Endothelial cell of umbilical vein (primary cell): Measurements from ENCODE around the gene RPS6KA6. TPM values are rescaled to one million over a fixed set of nuclear protein-coding genes. Genes with fewer than 3 reads are reported as not detected.

Experiments
- BruUV-seq: library from RNA; stranded (reverse); fragments of 400-500 nt; replicated peaks from 2 replicates; lab custom pipeline; 2021; lab: Mats Ljungman, UMichigan
- CTCF ChIA-PET: fragments of 300-600, 350-600 bp; sonication (Branson Sonifier 250); formaldehyde crosslinking; loops from one replicate; lab custom pipeline; 2021; ENCODE audit warnings: antibody characterized with exemption, inconsistent platforms; lab: Charles Lee
- POLR2A ChIA-PET: fragments of 300-600, 350-600 bp; sonication (Branson Sonifier 250); formaldehyde crosslinking; loops from one replicate; lab custom pipeline; 2021; ENCODE audit warnings: antibody characterized with exemption, inconsistent platforms; lab: Charles Lee
- DNase-seq: peaks from one replicate; pipeline ENCODE4 v3.0.0-alpha.2; 2011; ENCODE audit warnings: low read depth, low spot score
- FAIRE-seq: peaks from 2 replicates; lab custom pipeline; 2011; peaks lifted over from hg19 to GRCh38; lab: Jason Lieb, UNC
- H2AFZ ChIP-seq: 2 replicates; pipeline ENCODE4 v1.6.0; 2012; ENCODE audit warnings: low read depth, low read length, control low read depth, inconsistent platforms
- H3K27ac ChIP-seq: 2 replicates; pipeline ENCODE4 v1.5.1; 2011; ENCODE audit warnings: low read depth, mild to moderate bottlenecking, control low read depth, low read length, moderate library complexity; ENCODE audit not compliant: insufficient read depth
- H3K27me3 ChIP-seq, 2 experiments: 2 replicates each; pipeline versions ENCODE4 v1.6.0 to v1.6.1; 2011; ENCODE audit warnings: low read length in 2 of 2, mixed read lengths in 1 of 2; ENCODE audit not compliant: control insufficient read depth in 2 of 2, insufficient read depth in 2 of 2
- H3K36me3 ChIP-seq, 2 experiments: 2 replicates in 1 of 2; 3 replicates in 1 of 2; pipeline ENCODE4 v1.5.1; 2011; ENCODE audit warnings: low read length in 2 of 2, mild to moderate bottlenecking in 1 of 2, moderate library complexity in 1 of 2; ENCODE audit not compliant: control insufficient read depth in 2 of 2, insufficient read depth in 2 of 2; ENCODE audit errors: extremely low read depth in 1 of 2
- H3K4me1 ChIP-seq: 3 replicates; pipeline ENCODE4 v1.5.1; 2011; ENCODE audit warnings: mild to moderate bottlenecking, low read length; ENCODE audit not compliant: control insufficient read depth, insufficient read depth; ENCODE audit errors: extremely low read depth
- H3K4me2 ChIP-seq: 2 replicates; pipeline ENCODE4 v1.6.1; 2011; ENCODE audit warnings: low read length, control low read depth, mixed read lengths; ENCODE audit not compliant: insufficient read depth
- H3K4me3 ChIP-seq, 3 experiments: fragments of 200-600 bp in 1 of 3; sonication (generic), shearing (Covaris generic) in 1 of 3; replicated peaks in 1 of 3; 2 replicates each; pipeline ENCODE4 v1.5.1; 2011 to 2016; ENCODE audit warnings: control low read depth in 3 of 3, low read length in 3 of 3, mild to moderate bottlenecking in 2 of 3, inconsistent platforms in 1 of 3, low read depth in 1 of 3, moderate library complexity in 1 of 3; ENCODE audit not compliant: insufficient read depth in 1 of 3
- H3K79me2 ChIP-seq: 2 replicates; pipeline ENCODE4 v1.6.0; 2012; ENCODE audit warnings: low read length, inconsistent platforms; ENCODE audit not compliant: control insufficient read depth, insufficient read depth
- H3K9ac ChIP-seq: replicated peaks from 2 replicates; pipeline ENCODE3; 2011; ENCODE audit warnings: low read length, control low read depth; ENCODE audit not compliant: insufficient read depth; ENCODE audit errors: extremely low read depth
- H3K9me1 ChIP-seq: replicated peaks from 3 replicates; pipeline ENCODE4 v1.6.0; 2011; ENCODE audit warnings: mild to moderate bottlenecking, low read length; ENCODE audit not compliant: control insufficient read depth, insufficient read depth; ENCODE audit errors: extremely low read depth
- H3K9me3 ChIP-seq: replicated peaks from 2 replicates; pipeline ENCODE4 v1.5.1; 2012; ENCODE audit warnings: low read length, inconsistent platforms; ENCODE audit not compliant: control insufficient read depth, insufficient read depth
- H4K20me1 ChIP-seq: replicated peaks from 2 replicates; pipeline ENCODE3; 2011; ENCODE audit warnings: mild to moderate bottlenecking, low read length; ENCODE audit not compliant: control insufficient read depth, insufficient read depth; ENCODE audit errors: extremely low read depth
- EZH2 ChIP-seq: IDR thresholded peaks from 2 replicates; pipeline ENCODE4 v1.6.1; 2012; ENCODE audit warnings: borderline replicate concordance, low read depth, mild to moderate bottlenecking, moderate library complexity, low read length, inconsistent platforms; ENCODE audit not compliant: severe bottlenecking
- FOS ChIP-seq: IDR thresholded peaks from 2 replicates; pipeline ENCODE4 v1.6.1; 2011; ENCODE audit warnings: mild to moderate bottlenecking, low read length, moderate library complexity, borderline replicate concordance; ENCODE audit not compliant: insufficient read depth
- GATA2 ChIP-seq: IDR thresholded peaks from 2 replicates; pipeline ENCODE4 v1.7.0; 2011; ENCODE audit warnings: low read depth, mild to moderate bottlenecking, moderate library complexity, mixed read lengths, low read length; ENCODE audit not compliant: insufficient read length, insufficient read depth
- JUN ChIP-seq: IDR thresholded peaks from 2 replicates; pipeline ENCODE4 v1.6.1; 2011; ENCODE audit warnings: borderline replicate concordance, low read depth; ENCODE audit not compliant: insufficient read length, insufficient read depth
- MYC ChIP-seq: IDR thresholded peaks from one replicate; pipeline ENCODE4 v1.6.1; 2011; ENCODE audit warnings: mild to moderate bottlenecking, low read depth, low read length
- POLR2A ChIP-seq: IDR thresholded peaks from 2 replicates; pipeline ENCODE4 v1.6.1; 2012; ENCODE audit warnings: low read depth, mild to moderate bottlenecking, control low read depth, low read length
- POLR2AphosphoS5 ChIP-seq: IDR thresholded peaks from 2 replicates; pipeline ENCODE4 v1.6.1; 2012; ENCODE audit warnings: low read depth, mild to moderate bottlenecking, control low read depth, low read length, moderate library complexity; ENCODE audit not compliant: insufficient read depth
- dilution Hi-C: fragments of 300-500 bp; cut with MboI; formaldehyde crosslinking; loops from one replicate; pipeline ENCODE4 v1.15.0; 2019; ENCODE audit warnings: low sequenced_read_pairs; ENCODE audit not compliant: extremely low pct_ligation_motif_present
- intact Hi-C: fragments of 100-400 bp; cut with micrococcal nuclease; formaldehyde crosslinking; loops from one replicate; pipeline ENCODE4 v1.10.0; 2022
- polyA plus RNA-seq, 4 experiments: library from polyadenylated mRNA; depleted of rRNA in 3 of 4; stranded (reverse) in 3 of 4; unstranded in 1 of 4; fragments of >200 nt; gene quantifications; 2 replicates each; pipeline versions ENCODE4 v1.2.1 to v1.2.3, GENCODE V29; 2011 to 2012; ENCODE audit warnings: missing spikeins in 1 of 4
- total RNA-seq: library from RNA; stranded (reverse); gene quantifications from 2 replicates; pipeline ENCODE4 v1.2.3, GENCODE V29; 2021
- TF ChIP-seq, protein P1 (sequence below): IDR thresholded peaks from 2 replicates; pipeline ENCODE4 v1.6.1; 2011; ENCODE audit not compliant: insufficient read depth, insufficient read length
- TF ChIP-seq, protein P2 (sequence below), 2 donors: IDR thresholded peaks; 1 replicate in 1 of 2; 2 replicates in 1 of 2; pipeline ENCODE4 v1.5.1; 2011; ENCODE audit warnings: low read length in 2 of 2, mild to moderate bottlenecking in 2 of 2, moderate library complexity in 2 of 2, control low read depth in 1 of 2, inconsistent platforms in 1 of 2, low read depth in 1 of 2; ENCODE audit not compliant: insufficient read depth in 1 of 2; ENCODE audit errors: extremely low read depth in 1 of 2

Gene RPS6KA6
- total and polyA plus RNA-seq, 2 donors (not counting 3 experiments of a cell fraction or from before 2014, with no cell fraction given) = 0.23 to 0.69 TPM

- no peaks in the 10 kb centered on the region for H4K20me1 ChIP-seq
- H3K9me1 ChIP-seq = no peaks in the 10 kb centered on the region
- DNase-seq = peak; percentile 2
- peak overlapping the region; percentile 79 for H3K4me2 ChIP-seq
- H2AFZ ChIP-seq = peak overlapping the region; percentile 88
- dilution Hi-C loops (no loop called here), intact Hi-C loops (no loop called here)
- H3K4me1 ChIP-seq = peaks cover 7% of the 10 kb centered on the region
- BruUV-seq = no TSS peak
- ChIA-PET POLR2A (no interaction called here), CTCF (no interaction called here)
- H3K4me3 ChIP-seq = peak overlapping the region; percentile 31 to 42 (median 36)
- no peak for TF ChIP-seq JUN
- no peak for TF ChIP-seq MYC
- no peak for TF ChIP-seq POLR2A
- no peak for TF ChIP-seq GATA2
- TF ChIP-seq, protein P1, sequence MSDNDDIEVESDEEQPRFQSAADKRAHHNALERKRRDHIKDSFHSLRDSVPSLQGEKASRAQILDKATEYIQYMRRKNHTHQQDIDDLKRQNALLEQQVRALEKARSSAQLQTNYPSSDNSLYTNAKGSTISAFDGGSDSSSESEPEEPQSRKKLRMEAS = no peak
- TF ChIP-seq FOS = no peak
- TF ChIP-seq POLR2AphosphoS5 = no peak
- no peak for TF ChIP-seq EZH2
- TF ChIP-seq, protein P2, sequence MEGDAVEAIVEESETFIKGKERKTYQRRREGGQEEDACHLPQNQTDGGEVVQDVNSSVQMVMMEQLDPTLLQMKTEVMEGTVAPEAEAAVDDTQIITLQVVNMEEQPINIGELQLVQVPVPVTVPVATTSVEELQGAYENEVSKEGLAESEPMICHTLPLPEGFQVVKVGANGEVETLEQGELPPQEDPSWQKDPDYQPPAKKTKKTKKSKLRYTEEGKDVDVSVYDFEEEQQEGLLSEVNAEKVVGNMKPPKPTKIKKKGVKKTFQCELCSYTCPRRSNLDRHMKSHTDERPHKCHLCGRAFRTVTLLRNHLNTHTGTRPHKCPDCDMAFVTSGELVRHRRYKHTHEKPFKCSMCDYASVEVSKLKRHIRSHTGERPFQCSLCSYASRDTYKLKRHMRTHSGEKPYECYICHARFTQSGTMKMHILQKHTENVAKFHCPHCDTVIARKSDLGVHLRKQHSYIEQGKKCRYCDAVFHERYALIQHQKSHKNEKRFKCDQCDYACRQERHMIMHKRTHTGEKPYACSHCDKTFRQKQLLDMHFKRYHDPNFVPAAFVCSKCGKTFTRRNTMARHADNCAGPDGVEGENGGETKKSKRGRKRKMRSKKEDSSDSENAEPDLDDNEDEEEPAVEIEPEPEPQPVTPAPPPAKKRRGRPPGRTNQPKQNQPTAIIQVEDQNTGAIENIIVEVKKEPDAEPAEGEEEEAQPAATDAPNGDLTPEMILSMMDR (IDR thresholded peaks at IDR 0.05; ENCODE audit: extremely low read depth in 1 of 2, insufficient read depth in 1 of 2, low read depth in 1 of 2, low read length in 2 of 2) = no peak
- peak overlapping the region; percentile 23 for H3K9ac ChIP-seq
- no peak for FAIRE-seq
- peaks cover 0 to 2% of the 10 kb centered on the region in 2 experiments for H3K27me3 ChIP-seq
- no peak overlapping the region for H3K27ac ChIP-seq
- H3K36me3 ChIP-seq = no peaks in the 10 kb centered on the region
- no peaks in the 10 kb centered on the region for H3K9me3 ChIP-seq
- H3K79me2 ChIP-seq = no peaks in the 10 kb centered on the region
Observed at GRCh38 chrX:84186603-84187532, 1.1 kb downstream of the RPS6KA6 start.
